Dermis blood vessel endothelial cell (primary cell): ENCODE data around the gene SLC22A25. TPM values are rescaled to one million over a fixed set of nuclear protein-coding genes. Genes with fewer than 3 reads are reported as not detected.
A peak's percentile ranks its signal among the peaks of the same experiment; 100 is the strongest.

Experiments used
- DNase-seq: peaks from one replicate; pipeline ENCODE4 v3.0.0; 2010
- total RNA-seq: library from RNA; depleted of rRNA; stranded (reverse); fragments of >200 nt; gene quantifications from 2 replicates; pipeline ENCODE4 v1.2.3, GENCODE V29; 2014

Gene SLC22A25
- total RNA-seq, 1 donor from 2014 or later = not detected

DNA sequence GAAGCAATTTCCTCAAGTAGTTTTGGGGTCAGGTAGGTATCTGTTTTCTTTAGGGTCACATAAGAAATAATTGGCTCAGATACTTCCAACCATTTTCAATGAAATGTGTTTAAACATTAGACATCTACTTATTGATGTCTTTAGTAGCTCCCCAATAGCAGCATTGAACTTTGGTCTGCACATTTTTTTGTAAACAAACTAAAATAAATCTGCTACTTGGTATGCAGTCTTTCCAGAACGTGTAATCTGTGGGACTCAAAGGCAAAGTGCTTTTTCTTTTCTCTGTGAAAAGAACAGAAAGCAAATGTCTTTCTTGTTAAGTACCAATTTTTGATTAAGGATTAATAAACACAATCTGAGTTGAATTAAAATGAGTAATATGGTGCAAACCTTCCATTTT lies 13.6 kb downstream of the SLC22A25 start:
- no peak for DNase-seq

DNA sequence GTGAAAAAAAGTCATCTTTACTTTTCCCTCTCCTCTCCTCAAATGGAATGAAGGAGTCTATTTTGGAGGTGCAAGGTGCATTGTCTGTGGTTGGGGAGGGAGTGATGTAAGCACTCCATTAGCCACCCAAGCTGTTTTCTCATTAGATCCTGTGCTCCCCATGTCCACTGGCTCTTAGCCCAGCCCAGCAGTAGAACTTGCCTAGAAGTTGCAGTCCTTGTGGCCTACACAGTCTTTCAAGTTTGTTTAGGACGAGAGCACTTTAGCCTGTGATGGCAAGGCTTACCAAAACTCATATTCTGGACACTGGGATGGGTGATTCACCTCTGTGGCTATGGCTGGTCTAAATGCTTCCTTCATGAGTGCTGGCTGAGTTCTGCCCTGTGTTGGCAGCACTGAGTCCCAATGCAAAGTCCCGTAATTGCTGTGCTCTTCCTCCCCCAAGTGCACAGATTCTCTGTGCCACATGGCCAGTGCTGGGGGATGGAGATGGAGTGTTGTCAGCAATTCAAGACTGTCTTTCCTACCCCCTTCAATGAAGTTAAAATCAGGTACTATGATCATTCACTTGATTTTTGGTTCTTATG lies 15.8 kb downstream of the SLC22A25 start:
- DNase-seq = no peak

DNA sequence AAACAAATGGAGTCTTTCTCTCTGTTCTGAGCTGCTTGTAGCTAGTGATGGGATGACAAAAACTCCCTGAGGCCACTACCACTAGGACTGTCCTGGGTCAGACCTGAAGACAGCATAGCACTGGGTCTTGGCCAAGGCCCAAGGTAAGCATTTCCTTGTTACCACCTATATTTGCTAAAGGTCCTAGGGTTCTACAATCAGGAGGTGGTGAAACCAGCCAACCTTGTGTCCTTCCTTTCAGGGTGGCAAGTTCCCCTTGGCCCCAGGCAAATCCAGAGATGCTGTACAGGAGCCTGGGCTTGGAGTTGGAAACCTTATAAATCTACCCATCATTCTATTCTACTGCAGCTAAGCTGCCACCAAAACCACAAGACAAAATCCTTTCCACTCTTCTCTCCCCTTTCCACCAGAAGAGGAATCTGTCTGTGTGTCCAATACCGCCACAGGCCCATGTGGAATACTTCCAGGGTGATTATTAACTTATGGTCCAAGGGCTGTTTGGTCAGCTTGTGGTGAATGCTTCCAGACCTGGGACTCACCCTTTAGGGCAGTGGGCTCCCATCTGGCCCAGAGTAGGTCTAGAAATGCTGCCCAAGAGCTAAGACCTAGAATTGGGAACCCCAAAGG lies 16.8 kb downstream of the SLC22A25 start:
- no peak for DNase-seq

DNA sequence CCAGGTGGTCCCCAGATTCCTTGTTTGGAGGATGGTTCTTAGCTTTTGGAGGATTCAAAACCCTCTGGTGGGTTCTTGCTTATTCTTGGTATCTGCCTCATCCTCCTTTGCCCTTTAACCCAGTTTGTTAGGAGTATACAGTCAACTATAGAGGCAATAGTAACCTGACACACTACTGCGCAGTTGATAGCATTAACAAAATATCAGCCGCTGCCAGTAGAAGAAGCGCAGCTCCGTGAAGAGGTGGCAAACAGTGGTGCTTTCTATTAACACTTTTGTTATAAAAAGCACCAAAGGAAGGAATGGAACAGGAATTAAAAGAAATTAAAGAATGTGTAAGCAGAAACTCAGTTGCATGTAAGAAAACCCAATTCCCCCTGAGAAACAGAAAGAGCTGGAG lies 29.3 kb downstream of the SLC22A25 start:
- DNase-seq = no peak

DNA sequence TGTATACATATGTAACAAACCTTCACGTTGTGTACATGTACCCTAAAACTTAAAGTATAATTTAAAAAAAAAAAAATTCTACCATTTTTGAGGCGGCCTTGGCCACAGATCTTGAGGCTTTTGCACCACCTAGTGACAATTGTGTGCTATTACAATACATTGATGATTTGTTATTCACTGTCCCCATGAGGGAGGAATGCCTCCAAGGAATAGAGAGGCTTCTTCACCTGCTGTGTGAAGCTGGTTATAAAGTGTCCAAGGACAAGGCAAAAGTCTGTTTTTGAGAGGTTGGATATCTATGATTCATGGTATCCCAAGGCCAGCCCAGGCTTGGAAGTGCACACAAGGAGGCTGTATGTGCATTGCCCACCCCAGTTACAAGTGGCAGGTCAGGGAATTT lies 30.7 kb downstream of the SLC22A25 start:
- peak; percentile 55 for DNase-seq

DNA sequence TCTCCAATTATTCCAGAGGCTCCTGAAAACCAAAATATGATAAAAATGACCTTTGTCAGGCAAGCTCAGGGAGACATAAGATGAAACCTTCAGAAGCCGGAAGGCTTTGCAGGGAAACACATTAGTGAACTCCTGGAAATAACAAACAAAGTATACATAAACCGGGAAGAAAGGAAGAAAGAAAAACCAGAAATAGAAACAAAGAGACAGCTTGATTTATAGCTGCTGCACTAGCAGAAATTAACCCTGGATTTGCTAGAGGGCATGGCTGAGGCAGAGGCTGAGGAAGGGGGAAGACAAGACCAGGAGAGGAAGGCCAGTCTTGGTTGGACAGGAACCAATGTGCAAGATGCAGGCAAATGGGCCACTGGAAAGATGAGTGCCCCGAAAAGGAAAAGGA lies 33.3 kb downstream of the SLC22A25 start:
- no peak for DNase-seq

Other genes starting within 250 kb of the SLC22A25 start
- gene SLC22A8, start 227.8 kb downstream of the SLC22A25 start, total RNA-seq = not detected in 2 replicates
- not detected in 2 replicates for gene SLC22A24, start 99.4 kb downstream of the SLC22A25 start, total RNA-seq
- not detected in 2 replicates for gene SLC22A9, start 126.2 kb upstream of the SLC22A25 start, total RNA-seq
- gene PLAAT5, start 247.6 kb upstream of the SLC22A25 start, total RNA-seq = not detected in 2 replicates